ENCODE data around the gene SLC38A4. TPM values are rescaled to one million over a fixed set of nuclear protein-coding genes. Genes with fewer than 3 reads are reported as not detected.
A peak's percentile ranks its signal among the peaks of the same experiment; 100 is the strongest.

Gene SLC38A4
- total and polyA plus RNA-seq, 5 donors: 0.59 to 2.0 (median 1.2) TPM

GRCh38 chr12:46843811-46844210 is 18.0 kb upstream of the SLC38A4 start:
- H3K27ac ChIP-seq (ENCODE audit: low read length): no peak overlapping the region
- no peak for ATAC-seq

GRCh38 chr12:46841891-46842290 is 16.1 kb upstream of the SLC38A4 start:
- H3K4me3 ChIP-seq (ENCODE audit: low read length): no peak overlapping the region
- DNase-seq (no peak), ATAC-seq (no peak)
- no peak overlapping the region for H3K27ac ChIP-seq (ENCODE audit: low read length)
- peaks cover 2% of the 10 kb centered on the region for H3K27me3 ChIP-seq (ENCODE audit: control insufficient read depth, insufficient read depth)
- no peaks in the 10 kb centered on the region for H3K9me3 ChIP-seq (ENCODE audit: control insufficient read depth, low read length)
- WGBS: 92% methylated on average over 2 of the region's 2 CpGs
- intact Hi-C loops (cut with DNase I): no loop called here
- H3K4me1 ChIP-seq (ENCODE audit: control insufficient read depth, insufficient read depth, low read length): no peaks in the 10 kb centered on the region

More at GRCh38 chr12:46843811-46844210, 18.0 kb upstream of the SLC38A4 start:
- H3K4me3 ChIP-seq (ENCODE audit: low read length): no peak overlapping the region
- no peak for DNase-seq
- WGBS: 63% methylated on average over 3 of the region's 3 CpGs
- H3K27me3 ChIP-seq (ENCODE audit: control insufficient read depth, insufficient read depth): no peaks in the 10 kb centered on the region
- H3K9me3 ChIP-seq (ENCODE audit: control insufficient read depth, low read length): no peaks in the 10 kb centered on the region
- intact Hi-C loops (cut with DNase I): no loop called here
- no peaks in the 10 kb centered on the region for H3K4me1 ChIP-seq (ENCODE audit: control insufficient read depth, insufficient read depth, low read length)

- intact Hi-C loops (cut with DNase I): no loop called here
- DNase-seq (no peak), ATAC-seq (no peak)
- 77% methylated on average over 2 of the region's 2 CpGs for WGBS
- H3K27ac ChIP-seq (ENCODE audit: low read length): no peak overlapping the region
- H3K4me1 ChIP-seq (ENCODE audit: control insufficient read depth, insufficient read depth, low read length): no peaks in the 10 kb centered on the region
- peaks cover 2% of the 10 kb centered on the region for H3K27me3 ChIP-seq (ENCODE audit: control insufficient read depth, insufficient read depth)
- no peak overlapping the region for H3K4me3 ChIP-seq (ENCODE audit: low read length)
- no peaks in the 10 kb centered on the region for H3K9me3 ChIP-seq (ENCODE audit: control insufficient read depth, low read length)
Measured at GRCh38 chr12:46839964-46840363, 14.2 kb upstream of the SLC38A4 start.

- ATAC-seq: no peak
- intact Hi-C loops (cut with DNase I): no loop called here
Measured at GRCh38 chr12:46839232-46839631, 13.4 kb upstream of the SLC38A4 start.

GRCh38 chr12:46835785-46836184 is 10.0 kb upstream of the SLC38A4 start:
- intact Hi-C loops (cut with DNase I): no loop called here
- DNase-seq (no peak), ATAC-seq (no peak)
- Histone ChIP-seq H3K4me1 (ENCODE audit: control insufficient read depth, insufficient read depth, low read length) (no peaks in the 10 kb centered on the region), H3K27me3 (ENCODE audit: control insufficient read depth, insufficient read depth) (peaks cover 2% of the 10 kb centered on the region), H3K4me3 (ENCODE audit: low read length) (no peak overlapping the region), H3K27ac (ENCODE audit: low read length) (no peak overlapping the region), H3K9me3 (ENCODE audit: control insufficient read depth, low read length) (no peaks in the 10 kb centered on the region)
- 78% methylated on average over 1 of the region's 1 CpG for WGBS

More at GRCh38 chr12:46839232-46839631, 13.4 kb upstream of the SLC38A4 start:
- 67% methylated on average over 3 of the region's 3 CpGs for WGBS
- H3K9me3 ChIP-seq (ENCODE audit: control insufficient read depth, low read length): no peaks in the 10 kb centered on the region
- H3K27me3 ChIP-seq (ENCODE audit: control insufficient read depth, insufficient read depth): peaks cover 2% of the 10 kb centered on the region
- H3K4me3 ChIP-seq (ENCODE audit: low read length): no peak overlapping the region
- no peaks in the 10 kb centered on the region for H3K4me1 ChIP-seq (ENCODE audit: control insufficient read depth, insufficient read depth, low read length)
- H3K27ac ChIP-seq (ENCODE audit: low read length): no peak overlapping the region
- no peak for DNase-seq

- ATAC-seq: peak; percentile 15 to 36
- no peak overlapping the region for H3K27ac ChIP-seq (ENCODE audit: low read length)
- DNase-seq: no peak
- 18% methylated on average over 16 of the region's 16 CpGs for WGBS
- intact Hi-C loops (cut with DNase I): no loop called here
- H3K4me1 ChIP-seq (ENCODE audit: control insufficient read depth, insufficient read depth, low read length): no peaks in the 10 kb centered on the region
- no peaks in the 10 kb centered on the region for H3K9me3 ChIP-seq (ENCODE audit: control insufficient read depth, low read length)
- H3K27me3 ChIP-seq (ENCODE audit: control insufficient read depth, insufficient read depth): no peaks in the 10 kb centered on the region
- peak overlapping the region; percentile 39 for H3K4me3 ChIP-seq (ENCODE audit: low read length)
Measured at GRCh38 chr12:46832130-46832704, 6.4 kb upstream of the SLC38A4 start.

- Histone ChIP-seq H3K4me1 (ENCODE audit: control insufficient read depth, insufficient read depth, low read length) (no peaks in the 10 kb centered on the region), H3K27ac (ENCODE audit: low read length) (peak overlapping the region; percentile 16), H3K9me3 (ENCODE audit: control insufficient read depth, low read length) (no peaks in the 10 kb centered on the region), H3K4me3 (ENCODE audit: low read length) (peak overlapping the region; percentile 39), H3K27me3 (ENCODE audit: control insufficient read depth, insufficient read depth) (no peaks in the 10 kb centered on the region)
- intact Hi-C loops (cut with DNase I): no loop called here
- ATAC-seq (peak; percentile 87 to 90), DNase-seq (peak; percentile 50 to 85 (median 79))
- WGBS: 2% methylated on average over 53 of the region's 53 CpGs
Measured at GRCh38 chr12:46831335-46832129, 5.7 kb upstream of the SLC38A4 start.

GRCh38 chr12:46830731-46831334 is 5.0 kb upstream of the SLC38A4 start:
- WGBS: 6% methylated on average over 28 of the region's 28 CpGs
- DNase-seq (no peak), ATAC-seq (peak; percentile 56 to 70)
- Histone ChIP-seq H3K27ac (ENCODE audit: low read length) (peak overlapping the region; percentile 6), H3K4me1 (ENCODE audit: control insufficient read depth, insufficient read depth, low read length) (no peaks in the 10 kb centered on the region), H3K9me3 (ENCODE audit: control insufficient read depth, low read length) (no peaks in the 10 kb centered on the region), H3K4me3 (ENCODE audit: low read length) (peak overlapping the region; percentile 39), H3K27me3 (ENCODE audit: control insufficient read depth, insufficient read depth) (no peaks in the 10 kb centered on the region)
- intact Hi-C loops (cut with DNase I): no loop called here

GRCh38 chr12:46824709-46825108 is 1.1 kb downstream of the SLC38A4 start:
- no peak overlapping the region for H3K27ac ChIP-seq (ENCODE audit: low read length)
- no peaks in the 10 kb centered on the region for H3K4me1 ChIP-seq (ENCODE audit: control insufficient read depth, insufficient read depth, low read length)
- intact Hi-C loops (cut with DNase I): no loop called here
- DNase-seq (no peak), ATAC-seq (no peak)
- H3K9me3 ChIP-seq (ENCODE audit: control insufficient read depth, low read length): no peaks in the 10 kb centered on the region
- no peaks in the 10 kb centered on the region for H3K27me3 ChIP-seq (ENCODE audit: control insufficient read depth, insufficient read depth)
- WGBS: 97% methylated on average over 2 of the region's 2 CpGs
- no peak overlapping the region for H3K4me3 ChIP-seq (ENCODE audit: low read length)

GRCh38 chr12:46818642-46819041 is 7.2 kb downstream of the SLC38A4 start:
- Histone ChIP-seq H3K4me1 (ENCODE audit: control insufficient read depth, insufficient read depth, low read length) (no peaks in the 10 kb centered on the region), H3K9me3 (ENCODE audit: control insufficient read depth, low read length) (no peaks in the 10 kb centered on the region), H3K4me3 (ENCODE audit: low read length) (no peak overlapping the region), H3K27me3 (ENCODE audit: control insufficient read depth, insufficient read depth) (no peaks in the 10 kb centered on the region), H3K27ac (ENCODE audit: low read length) (no peak overlapping the region)
- ATAC-seq (no peak), DNase-seq (no peak)
- intact Hi-C loops (cut with DNase I): no loop called here

GRCh38 chr12:46815809-46816208 is 10.0 kb downstream of the SLC38A4 start:
- no peaks in the 10 kb centered on the region for H3K9me3 ChIP-seq (ENCODE audit: control insufficient read depth, low read length)
- intact Hi-C loops (cut with DNase I): no loop called here
- H3K27ac ChIP-seq (ENCODE audit: low read length): no peak overlapping the region
- H3K4me1 ChIP-seq (ENCODE audit: control insufficient read depth, insufficient read depth, low read length): no peaks in the 10 kb centered on the region
- ATAC-seq: no peak
- no peak for DNase-seq
- WGBS: 42% methylated on average over 2 of the region's 2 CpGs
- H3K27me3 ChIP-seq (ENCODE audit: control insufficient read depth, insufficient read depth): no peaks in the 10 kb centered on the region
- H3K4me3 ChIP-seq (ENCODE audit: low read length): no peak overlapping the region

All from right cardiac atrium (tissue), 5 donors.